ENCODE data around the gene MAPK11. TPM values are rescaled to one million over a fixed set of nuclear protein-coding genes. Genes with fewer than 3 reads are reported as not detected.

The MAPK11 gene
- total and polyA plus RNA-seq, 9 of the 15 experiments (the other 6 are each of a cell fraction or from before 2014, with no cell fraction given): 0.06 to 14.6 (median 5.3) TPM

DNA sequence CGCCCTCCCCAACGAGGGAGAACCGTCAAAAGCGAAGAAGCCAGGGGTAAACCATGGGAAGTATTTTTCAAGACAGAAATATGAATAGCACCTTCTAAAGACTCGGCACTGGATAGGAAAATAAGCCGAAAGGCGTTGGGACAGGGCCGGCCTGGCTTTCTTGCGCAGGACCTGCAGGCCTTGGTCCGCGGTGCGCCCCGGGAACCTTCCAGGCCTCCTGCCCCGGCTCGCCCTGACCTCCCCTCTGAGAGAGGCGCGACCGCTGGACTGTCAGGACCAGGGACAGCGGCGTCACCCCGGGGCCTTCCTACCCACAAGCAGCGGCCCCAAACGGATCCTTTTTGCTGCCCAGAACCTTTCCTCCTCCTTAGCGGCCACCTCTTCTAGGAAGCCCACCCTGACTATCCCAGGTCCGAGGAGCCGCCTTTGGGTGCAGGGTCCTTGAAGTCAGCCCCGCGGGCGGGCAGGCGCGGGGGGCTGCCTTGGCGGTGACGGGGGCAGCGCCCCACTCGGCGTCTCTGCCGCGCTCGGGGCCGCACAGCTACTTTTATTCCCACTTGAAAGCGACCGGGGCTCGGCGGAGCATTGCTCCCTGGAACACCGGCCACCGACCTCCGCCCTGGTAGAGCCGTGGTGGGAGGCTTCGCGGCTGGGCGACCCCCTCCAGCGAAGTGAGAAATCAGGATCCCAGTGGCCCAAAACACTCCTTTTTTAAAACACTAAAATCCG, 650 bp upstream of the MAPK11 start (continued):
- TF ChIP-seq SMC3 (conservative IDR thresholded peaks at IDR 0.05; ENCODE audit: insufficient read depth, low read depth, low read length) (no peak), JUND (IDR thresholded peaks at IDR 0.05; ENCODE audit: borderline replicate concordance, low read depth, low read length) (no peak), JUND (tag; IDR thresholded peaks at IDR 0.05; ENCODE audit: borderline replicate concordance, low read depth, low read length) (no peak), TOE1 (IDR thresholded peaks at IDR 0.05; ENCODE audit: borderline replicate concordance) (no peak), TOE1 (CRISPR knock-in tag; IDR thresholded peaks at IDR 0.05; ENCODE audit: borderline replicate concordance, low read depth) (no peak), ILK (tag; IDR thresholded peaks at IDR 0.05; ENCODE audit: borderline replicate concordance, low read depth) (no peak), GABPB1 (CRISPR knock-in tag; IDR thresholded peaks at IDR 0.05) (no peak), POLR3G (IDR thresholded peaks at IDR 0.05; ENCODE audit: extremely low read depth, insufficient read length, insufficient replicate concordance) (no peak), ZNF174 (CRISPR knock-in tag; IDR thresholded peaks at IDR 0.05) (no peak), HNRNPH1 (optimal IDR thresholded peaks at IDR 0.05; ENCODE audit: low read depth, low read length) (no peak), ZNF586 (CRISPR knock-in tag; conservative IDR thresholded peaks at IDR 0.05) (no peak), GTF2E2 (tag; IDR thresholded peaks at IDR 0.05) (no peak), FOSL1 (tag; conservative IDR thresholded peaks at IDR 0.05) (no peak), SRSF1 (IDR thresholded peaks at IDR 0.05; ENCODE audit: low read depth, low read length) (no peak)
- TF ChIP-seq, protein P1, sequence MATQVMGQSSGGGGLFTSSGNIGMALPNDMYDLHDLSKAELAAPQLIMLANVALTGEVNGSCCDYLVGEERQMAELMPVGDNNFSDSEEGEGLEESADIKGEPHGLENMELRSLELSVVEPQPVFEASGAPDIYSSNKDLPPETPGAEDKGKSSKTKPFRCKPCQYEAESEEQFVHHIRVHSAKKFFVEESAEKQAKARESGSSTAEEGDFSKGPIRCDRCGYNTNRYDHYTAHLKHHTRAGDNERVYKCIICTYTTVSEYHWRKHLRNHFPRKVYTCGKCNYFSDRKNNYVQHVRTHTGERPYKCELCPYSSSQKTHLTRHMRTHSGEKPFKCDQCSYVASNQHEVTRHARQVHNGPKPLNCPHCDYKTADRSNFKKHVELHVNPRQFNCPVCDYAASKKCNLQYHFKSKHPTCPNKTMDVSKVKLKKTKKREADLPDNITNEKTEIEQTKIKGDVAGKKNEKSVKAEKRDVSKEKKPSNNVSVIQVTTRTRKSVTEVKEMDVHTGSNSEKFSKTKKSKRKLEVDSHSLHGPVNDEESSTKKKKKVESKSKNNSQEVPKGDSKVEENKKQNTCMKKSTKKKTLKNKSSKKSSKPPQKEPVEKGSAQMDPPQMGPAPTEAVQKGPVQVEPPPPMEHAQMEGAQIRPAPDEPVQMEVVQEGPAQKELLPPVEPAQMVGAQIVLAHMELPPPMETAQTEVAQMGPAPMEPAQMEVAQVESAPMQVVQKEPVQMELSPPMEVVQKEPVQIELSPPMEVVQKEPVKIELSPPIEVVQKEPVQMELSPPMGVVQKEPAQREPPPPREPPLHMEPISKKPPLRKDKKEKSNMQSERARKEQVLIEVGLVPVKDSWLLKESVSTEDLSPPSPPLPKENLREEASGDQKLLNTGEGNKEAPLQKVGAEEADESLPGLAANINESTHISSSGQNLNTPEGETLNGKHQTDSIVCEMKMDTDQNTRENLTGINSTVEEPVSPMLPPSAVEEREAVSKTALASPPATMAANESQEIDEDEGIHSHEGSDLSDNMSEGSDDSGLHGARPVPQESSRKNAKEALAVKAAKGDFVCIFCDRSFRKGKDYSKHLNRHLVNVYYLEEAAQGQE (IDR thresholded peaks at IDR 0.05; ENCODE audit: borderline replicate concordance): peak; percentile 99
- TF ChIP-seq, protein P1 (CRISPR knock-in tag; IDR thresholded peaks at IDR 0.05; ENCODE audit: low read depth): peak; percentile 98
- TF ChIP-seq, protein P2, sequence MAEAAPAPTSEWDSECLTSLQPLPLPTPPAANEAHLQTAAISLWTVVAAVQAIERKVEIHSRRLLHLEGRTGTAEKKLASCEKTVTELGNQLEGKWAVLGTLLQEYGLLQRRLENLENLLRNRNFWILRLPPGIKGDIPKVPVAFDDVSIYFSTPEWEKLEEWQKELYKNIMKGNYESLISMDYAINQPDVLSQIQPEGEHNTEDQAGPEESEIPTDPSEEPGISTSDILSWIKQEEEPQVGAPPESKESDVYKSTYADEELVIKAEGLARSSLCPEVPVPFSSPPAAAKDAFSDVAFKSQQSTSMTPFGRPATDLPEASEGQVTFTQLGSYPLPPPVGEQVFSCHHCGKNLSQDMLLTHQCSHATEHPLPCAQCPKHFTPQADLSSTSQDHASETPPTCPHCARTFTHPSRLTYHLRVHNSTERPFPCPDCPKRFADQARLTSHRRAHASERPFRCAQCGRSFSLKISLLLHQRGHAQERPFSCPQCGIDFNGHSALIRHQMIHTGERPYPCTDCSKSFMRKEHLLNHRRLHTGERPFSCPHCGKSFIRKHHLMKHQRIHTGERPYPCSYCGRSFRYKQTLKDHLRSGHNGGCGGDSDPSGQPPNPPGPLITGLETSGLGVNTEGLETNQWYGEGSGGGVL (CRISPR knock-in tag; IDR thresholded peaks at IDR 0.05): no peak

Measured in K562 (cell line).